HG02840 (cell line): Measurements from ENCODE around the gene NUTF2.

Source experiments
- ATAC-seq: cut with Tn5 transposase; IDR thresholded peaks from one replicate; pipeline ENCODE4 v1.9.1; 2021; ENCODE audit warnings: mild to moderate bottlenecking, moderate library complexity, moderate number of reproducible peaks; ENCODE audit not compliant: unreplicated experiment, low FRiP score

The NUTF2 gene

GRCh38 chr16:67846320-67847063 lies at the start of gene NUTF2:
NUTF2 (plus strand) TSS chr16:67846933; CDS start chr16:67865131, 18,198 bp downstream.
- peak; percentile 58 for ATAC-seq

- no peak for ATAC-seq
These were observed 46.3 kb upstream of the NUTF2 start for GRCh38 chr16:67800338-67800926.

- no peak for ATAC-seq
These were observed 45.5 kb upstream of the NUTF2 start for GRCh38 chr16:67801241-67801640.

GRCh38 chr16:67801883-67802282 lies 44.9 kb upstream of the NUTF2 start:
- no peak for ATAC-seq

GRCh38 chr16:67803894-67804293 lies 42.8 kb upstream of the NUTF2 start:
- ATAC-seq = no peak

GRCh38 chr16:67804853-67805542 lies 41.7 kb upstream of the NUTF2 start:
- no peak for ATAC-seq

GRCh38 chr16:67805718-67806427 lies 40.9 kb upstream of the NUTF2 start:
- ATAC-seq = peak; percentile 0

- ATAC-seq = peak; percentile 87
These were observed 40.1 kb upstream of the NUTF2 start, which contains the start of the genes RANBP10 and TSNAXIP1 for GRCh38 chr16:67806428-67807147. RANBP10 (minus strand) TSS chr16:67806560; CDS start chr16:67806536, 24 bp downstream. TSNAXIP1 (plus strand) TSS chr16:67806889; CDS start chr16:67807150, 261 bp downstream.

- ATAC-seq = no peak
These were observed 39.5 kb upstream of the NUTF2 start for GRCh38 chr16:67807148-67807682.

GRCh38 chr16:67811899-67812298 lies 34.8 kb upstream of the NUTF2 start:
- ATAC-seq = no peak

- no peak for ATAC-seq
These were observed 32.2 kb upstream of the NUTF2 start for GRCh38 chr16:67814567-67814966.

- no peak for ATAC-seq
These were observed 26.0 kb upstream of the NUTF2 start for GRCh38 chr16:67820608-67821259.

- ATAC-seq = no peak
These were observed 24.2 kb upstream of the NUTF2 start for GRCh38 chr16:67822511-67822910.

- no peak for ATAC-seq
These were observed 21.6 kb upstream of the NUTF2 start for GRCh38 chr16:67825119-67825518.

GRCh38 chr16:67825906-67826305 lies 20.8 kb upstream of the NUTF2 start:
- no peak for ATAC-seq

GRCh38 chr16:67828651-67829050 lies 18.1 kb upstream of the NUTF2 start:
- no peak for ATAC-seq

GRCh38 chr16:67833030-67833414 lies 13.7 kb upstream of the NUTF2 start:
- ATAC-seq = no peak

- ATAC-seq = peak; percentile 92
These were observed 13.1 kb upstream of the NUTF2 start for GRCh38 chr16:67833415-67834241.

- no peak for ATAC-seq
These were observed 12.5 kb upstream of the NUTF2 start for GRCh38 chr16:67834242-67834614.
